HG03135 (cell line): Measurements from ENCODE around the gene PDIK1L.

ENCODE experiments used
- ATAC-seq: cut with Tn5 transposase; IDR thresholded peaks from one replicate; pipeline ENCODE4 v1.9.1; 2021; ENCODE audit warnings: mild to moderate bottlenecking, moderate library complexity; ENCODE audit not compliant: unreplicated experiment

The PDIK1L gene

GRCh38 chr1:26153966-26154532 lies 42.4 kb downstream of the PDIK1L start:
- ATAC-seq: no peak

GRCh38 chr1:26154750-26155149 lies 43.1 kb downstream of the PDIK1L start:
- no peak for ATAC-seq

- no peak for ATAC-seq
These were observed 44.0 kb downstream of the PDIK1L start for GRCh38 chr1:26155370-26156284.

- ATAC-seq: no peak
These were observed 44.8 kb downstream of the PDIK1L start for GRCh38 chr1:26156285-26157038.

- no peak for ATAC-seq
These were observed 46.8 kb downstream of the PDIK1L start for GRCh38 chr1:26158271-26158907.

- no peak for ATAC-seq
These were observed 47.5 kb downstream of the PDIK1L start, which contains the start of gene FAM110D for GRCh38 chr1:26158908-26159742. Gene FAM110D, plus strand, starts transcription at chr1:26159079. Its CDS starts 2,213 bp downstream, at chr1:26161292.

- ATAC-seq: no peak
These were observed 48.1 kb downstream of the PDIK1L start for GRCh38 chr1:26159743-26160039.

- no peak for ATAC-seq
These were observed 49.1 kb downstream of the PDIK1L start for GRCh38 chr1:26160527-26161414.

GRCh38 chr1:26161415-26162219 lies 50.0 kb downstream of the PDIK1L start:
- ATAC-seq: no peak

GRCh38 chr1:26162220-26162709 lies 50.6 kb downstream of the PDIK1L start:
- ATAC-seq: no peak

- ATAC-seq: no peak
These were observed 52.0 kb downstream of the PDIK1L start for GRCh38 chr1:26163684-26164035.

GRCh38 chr1:26164036-26164860 lies 52.6 kb downstream of the PDIK1L start:
- ATAC-seq: no peak

- no peak for ATAC-seq
These were observed 53.5 kb downstream of the PDIK1L start for GRCh38 chr1:26164861-26165842.

GRCh38 chr1:26166719-26167281 lies 55.2 kb downstream of the PDIK1L start:
- ATAC-seq: no peak

- no peak for ATAC-seq
These were observed 57.0 kb downstream of the PDIK1L start, which contains the start of gene C1orf232 for GRCh38 chr1:26168410-26169197. Gene C1orf232, minus strand, starts transcription at chr1:26168963. Its CDS starts 464 bp downstream, at chr1:26168499.
